ENCODE data around the gene YIF1B. TPM values are rescaled to one million over a fixed set of nuclear protein-coding genes. Genes with fewer than 3 reads are reported as not detected.

Gene YIF1B
- total RNA-seq, 1 donor from 2014 or later = 25.1 TPM

DNA sequence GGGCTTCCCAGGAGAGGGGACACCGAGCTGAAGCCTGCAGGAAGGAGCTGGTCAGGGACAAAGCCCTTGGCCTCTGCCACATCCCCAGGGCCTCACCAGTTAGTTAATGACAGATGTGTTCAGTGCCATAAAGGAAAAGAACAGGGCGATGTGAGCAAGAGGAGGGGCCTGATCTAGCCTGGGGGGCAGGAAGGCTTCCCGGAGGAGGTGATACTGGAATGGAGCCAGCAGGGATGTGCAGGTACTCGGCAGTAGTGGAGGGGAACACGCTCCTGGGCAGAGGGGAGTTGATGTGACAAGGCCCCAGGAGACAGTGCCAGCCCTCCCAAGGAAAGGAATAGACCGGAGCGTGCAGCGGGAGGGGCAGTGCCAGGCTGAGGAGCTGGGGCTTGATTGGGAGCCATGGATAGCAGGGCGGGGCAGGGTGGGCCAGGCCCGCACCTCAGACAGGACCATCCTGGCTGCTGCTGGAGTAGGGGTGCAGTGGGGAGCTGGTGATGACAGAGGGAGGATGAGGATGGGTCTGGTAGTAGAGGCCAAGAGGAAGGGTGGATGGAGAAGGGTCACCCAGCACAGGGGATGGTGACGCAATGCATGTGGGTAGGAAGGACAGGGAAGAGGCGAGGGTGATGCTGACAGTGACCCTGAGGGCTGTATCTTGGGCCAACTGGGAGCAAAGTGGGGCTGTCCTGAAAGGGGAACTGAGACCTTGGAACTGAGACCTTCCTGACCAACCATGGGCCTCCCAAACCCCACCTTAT, 7.6 kb downstream of the YIF1B start:
- DNase-seq (ENCODE audit: low spot score) (no peak), ATAC-seq (no peak)
- intact Hi-C loops (cut with DNase I) = no loop called here

DNA sequence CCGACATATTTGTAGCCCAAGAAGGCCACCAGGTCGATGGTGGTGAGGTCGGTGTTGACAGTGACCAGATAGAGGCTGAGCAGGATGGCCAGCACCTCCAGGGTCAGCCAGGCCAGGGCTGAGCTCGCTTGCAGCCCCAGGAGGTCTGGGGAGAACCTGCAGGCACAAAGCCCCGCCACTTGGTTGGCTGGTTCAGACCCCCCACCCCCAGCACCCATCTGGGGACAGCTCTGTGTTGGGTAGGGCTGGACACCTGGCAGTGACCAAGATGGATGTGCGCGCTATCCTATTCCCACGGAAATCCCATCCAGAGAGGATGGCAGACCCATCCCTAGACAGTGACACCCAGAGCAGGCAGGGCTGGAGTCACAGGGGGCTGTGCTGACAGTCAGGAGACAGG, 8.2 kb downstream of the YIF1B start:
- intact Hi-C loops (cut with DNase I) = no loop called here
- no peak for ATAC-seq
- no peak for DNase-seq (ENCODE audit: low spot score)

DNA sequence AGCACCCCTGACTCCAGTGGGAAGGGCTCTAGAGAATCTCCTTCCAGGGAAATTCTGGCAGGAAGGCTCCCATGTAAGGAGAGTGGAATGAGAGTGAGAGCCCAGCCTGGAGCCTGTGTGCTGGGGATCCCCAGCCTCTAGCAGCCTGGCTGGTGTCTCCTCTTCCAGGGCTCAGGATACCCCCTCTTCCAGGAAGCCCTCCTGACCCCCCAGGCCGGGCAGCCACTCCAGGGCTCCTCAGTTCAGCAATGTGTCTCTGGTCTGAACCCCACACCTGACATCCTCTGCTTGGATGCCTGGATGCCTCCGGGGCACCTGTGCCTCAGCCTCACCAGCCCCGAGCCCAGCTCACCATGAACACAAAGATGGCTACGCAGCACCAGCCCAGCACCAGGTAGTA, 8.7 kb downstream of the YIF1B start:
- ATAC-seq = no peak
- DNase-seq (ENCODE audit: low spot score) = no peak
- intact Hi-C loops (cut with DNase I) = no loop called here

GRCh38 chr19:38306236-38306635, 9.5 kb downstream of the YIF1B start:
- DNase-seq (ENCODE audit: low spot score) (no peak), ATAC-seq (no peak)
- intact Hi-C loops (cut with DNase I) = no loop called here

DNA sequence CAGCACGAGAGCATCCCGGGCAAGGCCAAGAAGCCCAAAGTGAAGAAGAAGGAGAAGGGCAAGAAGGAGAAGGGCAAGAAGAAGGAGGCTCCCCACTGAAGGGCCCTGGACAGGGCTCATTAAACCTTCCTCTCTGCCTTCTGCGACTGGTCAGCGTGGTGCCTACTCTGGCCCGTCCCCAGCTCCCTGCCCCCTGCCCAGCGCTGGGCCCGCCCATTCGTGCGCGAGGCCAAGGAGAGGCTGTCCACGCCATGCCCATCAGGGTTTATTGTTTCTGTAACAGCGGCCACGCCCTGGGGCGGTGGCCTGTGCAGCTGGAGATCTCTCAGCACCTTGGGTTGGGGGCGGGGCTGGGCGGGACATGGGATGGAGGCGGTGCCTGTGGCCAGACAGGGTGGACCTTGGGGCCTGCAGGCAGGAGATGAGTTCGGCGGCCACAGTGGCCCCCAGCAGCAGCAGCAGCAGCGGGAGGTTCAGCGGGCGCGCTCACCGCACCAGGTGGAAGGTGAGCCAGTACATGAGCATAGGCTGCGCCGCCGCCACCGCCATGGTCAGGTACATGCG, 10.8 kb downstream of the YIF1B start:
- intact Hi-C loops (cut with DNase I) = no loop called here
- ATAC-seq (peak; percentile 89), DNase-seq (ENCODE audit: low spot score) (no peak)

DNA sequence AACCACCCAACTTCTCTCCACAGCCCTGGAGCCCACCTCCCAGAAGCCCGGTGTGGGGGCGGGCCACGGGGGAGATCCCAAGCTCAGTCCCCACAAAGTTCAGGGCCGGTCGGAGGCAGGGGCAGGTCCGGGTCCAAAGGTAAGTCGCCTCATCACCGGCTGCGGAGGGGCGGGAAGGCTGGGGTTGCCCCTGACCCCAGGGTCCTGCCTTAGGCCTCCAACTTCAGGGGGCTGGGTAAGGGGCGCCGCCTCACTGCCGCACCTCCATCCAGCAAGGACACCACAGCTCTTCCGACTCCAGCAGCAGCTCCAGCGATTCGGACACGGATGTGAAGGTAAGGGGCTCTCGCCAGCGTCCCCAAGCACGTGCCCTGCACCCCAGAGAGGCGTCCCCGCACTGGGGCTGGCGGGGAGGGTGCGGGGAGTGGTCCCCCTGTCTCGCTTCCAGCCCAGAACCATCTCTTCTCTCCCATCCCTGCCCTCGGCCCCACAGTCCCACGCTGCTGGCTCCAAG, 11.3 kb downstream of the YIF1B start:
- intact Hi-C loops (cut with DNase I) = no loop called here
- no peak for DNase-seq (ENCODE audit: low spot score)

GRCh38 chr19:38303517-38304351, 12.0 kb downstream of the YIF1B start, which contains the start of gene C19orf33:
C19orf33 (plus strand) TSS chr19:38304251; CDS start chr19:38304262, 11 bp downstream.
- no peak for DNase-seq (ENCODE audit: low spot score)
- ATAC-seq = peak; percentile 81
- intact Hi-C loops (cut with DNase I) = no loop called here

More for the DNA sequence above, 11.3 kb downstream of the YIF1B start:
- peak; percentile 9 for ATAC-seq

- ATAC-seq = no peak
Measured at GRCh38 chr19:38298821-38299680, 16.7 kb downstream of the YIF1B start.

DNA sequence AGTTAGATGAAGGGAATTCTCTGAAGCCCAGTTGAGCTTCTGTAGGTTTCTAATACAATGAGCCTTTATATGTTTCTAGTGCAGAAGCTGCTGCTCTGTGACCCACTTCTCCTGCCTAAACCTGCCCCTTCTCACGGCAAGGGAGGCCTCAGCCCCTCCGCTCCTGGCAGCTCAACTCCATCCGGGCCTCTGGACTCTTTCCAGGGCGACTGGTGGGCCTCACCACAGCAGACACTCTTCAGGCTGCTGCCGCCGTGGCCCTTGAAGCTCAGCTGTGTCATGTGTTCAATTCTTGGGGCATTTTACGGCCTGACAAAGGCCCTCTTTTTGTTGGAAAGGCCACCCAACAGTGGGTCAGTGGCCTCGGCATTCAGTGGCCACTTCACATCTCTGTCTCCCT, 21.7 kb downstream of the YIF1B start:
- ATAC-seq = peak; percentile 41
- intact Hi-C loops (cut with DNase I) = no loop called here
- DNase-seq (ENCODE audit: low spot score) = no peak

More at GRCh38 chr19:38298821-38299680, 16.7 kb downstream of the YIF1B start:
- DNase-seq (ENCODE audit: low spot score) = no peak
- intact Hi-C loops (cut with DNase I) = no loop called here

- intact Hi-C loops (cut with DNase I) = no loop called here
- ATAC-seq (no peak), DNase-seq (ENCODE audit: low spot score) (no peak)
Measured at GRCh38 chr19:38293281-38293680, 22.5 kb downstream of the YIF1B start.

DNA sequence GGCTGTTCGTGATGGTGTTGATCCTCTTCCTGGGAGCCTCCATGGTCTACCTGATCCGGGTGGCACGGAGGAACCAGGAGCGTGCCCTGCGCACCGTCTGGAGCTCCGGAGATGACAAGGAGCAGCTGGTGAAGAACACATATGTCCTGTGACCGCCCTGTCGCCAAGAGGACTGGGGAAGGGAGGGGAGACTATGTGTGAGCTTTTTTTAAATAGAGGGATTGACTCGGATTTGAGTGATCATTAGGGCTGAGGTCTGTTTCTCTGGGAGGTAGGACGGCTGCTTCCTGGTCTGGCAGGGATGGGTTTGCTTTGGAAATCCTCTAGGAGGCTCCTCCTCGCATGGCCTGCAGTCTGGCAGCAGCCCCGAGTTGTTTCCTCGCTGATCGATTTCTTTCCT, 23.9 kb downstream of the YIF1B start:
- ATAC-seq (no peak), DNase-seq (ENCODE audit: low spot score) (no peak)
- intact Hi-C loops (cut with DNase I) = no loop called here

DNA sequence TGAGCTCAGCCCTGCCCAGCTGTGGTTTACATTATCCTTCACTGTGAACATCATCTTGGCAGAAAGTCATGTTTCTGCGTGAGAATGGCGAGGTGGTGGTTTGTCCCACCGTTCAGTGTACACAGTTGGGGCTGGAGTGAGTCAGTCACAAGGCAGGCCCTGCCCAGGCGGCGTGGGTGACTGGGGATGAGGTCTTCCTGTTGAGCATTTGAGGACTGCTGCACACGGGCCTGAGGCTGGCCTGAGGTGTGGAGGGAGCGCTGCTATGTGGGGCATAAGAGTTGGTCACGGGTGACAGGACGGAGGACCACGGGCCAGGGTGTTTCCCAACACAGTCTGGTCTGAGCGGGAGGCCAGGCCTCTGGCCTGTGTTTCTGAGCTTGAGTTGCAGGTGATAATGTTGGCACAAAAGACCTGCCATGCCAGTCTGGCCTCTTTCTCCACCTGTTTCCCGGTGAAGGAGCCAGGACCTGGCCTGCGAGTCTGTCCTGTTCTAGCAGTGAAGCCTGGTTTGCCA, 25.1 kb downstream of the YIF1B start:
- ATAC-seq = no peak
- intact Hi-C loops (cut with DNase I) = no loop called here

DNA sequence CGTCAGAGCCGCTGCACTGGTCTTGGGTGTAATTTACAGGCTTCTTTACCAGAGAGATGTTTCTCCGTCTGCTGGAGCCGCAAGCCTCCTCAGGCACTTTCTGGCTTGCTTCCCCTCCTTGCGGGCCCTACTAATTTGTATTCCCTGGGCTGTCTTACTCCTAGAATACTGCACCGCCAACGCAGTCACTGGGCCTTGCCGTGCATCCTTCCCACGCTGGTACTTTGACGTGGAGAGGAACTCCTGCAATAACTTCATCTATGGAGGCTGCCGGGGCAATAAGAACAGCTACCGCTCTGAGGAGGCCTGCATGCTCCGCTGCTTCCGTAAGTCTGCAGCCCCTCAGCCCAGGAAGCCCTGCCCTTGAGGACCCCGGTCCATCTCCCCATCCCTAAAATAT, 25.8 kb downstream of the YIF1B start:
- DNase-seq (ENCODE audit: low spot score) (no peak), ATAC-seq (no peak)
- intact Hi-C loops (cut with DNase I) = loop anchor here (5.0 kb wide), 1 partner anchor 1952 kb away; no protein-coding TSS in a partner anchor

More for the DNA sequence above, 25.1 kb downstream of the YIF1B start:
- no peak for DNase-seq (ENCODE audit: low spot score)

GRCh38 chr19:38288123-38288855, 27.5 kb downstream of the YIF1B start:
- DNase-seq (ENCODE audit: low spot score) (no peak), ATAC-seq (no peak)
- intact Hi-C loops (cut with DNase I) = loop anchor here (5.0 kb wide), 1 partner anchor 1954 kb away; no protein-coding TSS in a partner anchor

- intact Hi-C loops (cut with DNase I) = loop anchor here (5.0 kb wide), 1 partner anchor 1955 kb away; no protein-coding TSS in a partner anchor
- DNase-seq (ENCODE audit: low spot score) (no peak), ATAC-seq (peak; percentile 49)
Measured at GRCh38 chr19:38287604-38288003, 28.1 kb downstream of the YIF1B start.

- intact Hi-C loops (cut with DNase I) = loop anchor here (5.0 kb wide), 1 partner anchor 1957 kb away; no protein-coding TSS in a partner anchor
- DNase-seq (ENCODE audit: low spot score) (no peak), ATAC-seq (no peak)
Measured at GRCh38 chr19:38285567-38285966, 30.2 kb downstream of the YIF1B start.

GRCh38 chr19:38284422-38284821, 31.3 kb downstream of the YIF1B start:
- DNase-seq (ENCODE audit: low spot score) (peak; percentile 61), ATAC-seq (peak; percentile 52)
- intact Hi-C loops (cut with DNase I) = no loop called here

GRCh38 chr19:38283271-38283670, 32.5 kb downstream of the YIF1B start:
- ATAC-seq (no peak), DNase-seq (ENCODE audit: low spot score) (no peak)
- intact Hi-C loops (cut with DNase I) = no loop called here
